ENCODE measurements around the gene LRRC8E.

GRCh38 chr19:7917267-7918061, 29.2 kb downstream of the LRRC8E start:
- TF ChIP-seq, protein P1, sequence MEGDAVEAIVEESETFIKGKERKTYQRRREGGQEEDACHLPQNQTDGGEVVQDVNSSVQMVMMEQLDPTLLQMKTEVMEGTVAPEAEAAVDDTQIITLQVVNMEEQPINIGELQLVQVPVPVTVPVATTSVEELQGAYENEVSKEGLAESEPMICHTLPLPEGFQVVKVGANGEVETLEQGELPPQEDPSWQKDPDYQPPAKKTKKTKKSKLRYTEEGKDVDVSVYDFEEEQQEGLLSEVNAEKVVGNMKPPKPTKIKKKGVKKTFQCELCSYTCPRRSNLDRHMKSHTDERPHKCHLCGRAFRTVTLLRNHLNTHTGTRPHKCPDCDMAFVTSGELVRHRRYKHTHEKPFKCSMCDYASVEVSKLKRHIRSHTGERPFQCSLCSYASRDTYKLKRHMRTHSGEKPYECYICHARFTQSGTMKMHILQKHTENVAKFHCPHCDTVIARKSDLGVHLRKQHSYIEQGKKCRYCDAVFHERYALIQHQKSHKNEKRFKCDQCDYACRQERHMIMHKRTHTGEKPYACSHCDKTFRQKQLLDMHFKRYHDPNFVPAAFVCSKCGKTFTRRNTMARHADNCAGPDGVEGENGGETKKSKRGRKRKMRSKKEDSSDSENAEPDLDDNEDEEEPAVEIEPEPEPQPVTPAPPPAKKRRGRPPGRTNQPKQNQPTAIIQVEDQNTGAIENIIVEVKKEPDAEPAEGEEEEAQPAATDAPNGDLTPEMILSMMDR (IDR thresholded peaks at IDR 0.05; ENCODE audit: poor library complexity) = peak; percentile 61
- no peak for TF ChIP-seq EZH2phosphoT487 (IDR thresholded peaks at IDR 0.05; ENCODE audit: low read depth, severe bottlenecking, unreplicated experiment)
